ENCODE measurements around the gene CD302. TPM values are rescaled to one million over a fixed set of nuclear protein-coding genes. Genes with fewer than 3 reads are reported as not detected.

The CD302 gene
- total RNA-seq, result 24.0 and 28.5 TPM in 2 replicates

GRCh38 chr2:159797543-159798375 lies at the start of gene CD302:
Gene CD302, minus strand, starts transcription at chr2:159798208. Its CDS starts 10 bp downstream, at chr2:159798198.

Other genes starting within 250 kb of the CD302 start
- gene BAZ2B, start 181.7 kb downstream of the CD302 start, total RNA-seq, result 67.2 and 75.3 TPM in 2 replicates
- 137 and 171 TPM in 2 replicates for gene MARCHF7, start 85.7 kb downstream of the CD302 start, total RNA-seq
- gene LY75, start 106.5 kb upstream of the CD302 start, total RNA-seq, result 11.9 and 18.4 TPM in 2 replicates